CD4-positive, alpha-beta T cell treated with Interleukin-4 for 1 hour (primary cell): ENCODE data around the gene LRRTM4.
"Not testable (repeated sequence)": the region's sequence is repeated elsewhere in the genome, so short reads cannot be mapped to it uniquely, and the experiment has no call there.

Source experiments
- DNase-seq, 2 donors: peaks; one replicate each; pipeline ENCODE4 v3.0.0-alpha.2; 2020 to 2022

LRRTM4 gene

GRCh38 chr2:77155511-77155910, 366.7 kb downstream of the LRRTM4 start:
- DNase-seq: no peak

GRCh38 chr2:77149565-77149964, 372.6 kb downstream of the LRRTM4 start:
- no peak for DNase-seq

GRCh38 chr2:77147153-77147552, 375.0 kb downstream of the LRRTM4 start:
- no peak for DNase-seq

GRCh38 chr2:77144772-77145171, 377.4 kb downstream of the LRRTM4 start:
- no peak for DNase-seq

- no peak for DNase-seq
Measured at GRCh38 chr2:77142141-77142540, 380.0 kb downstream of the LRRTM4 start.

GRCh38 chr2:77128479-77128878, 393.7 kb downstream of the LRRTM4 start:
- DNase-seq: not testable (repeated sequence)

GRCh38 chr2:77127345-77127744, 394.8 kb downstream of the LRRTM4 start:
- DNase-seq: no peak

GRCh38 chr2:77121518-77121917, 400.7 kb downstream of the LRRTM4 start:
- no peak for DNase-seq

- DNase-seq: no peak
Measured at GRCh38 chr2:77119333-77119732, 402.8 kb downstream of the LRRTM4 start.

GRCh38 chr2:77108915-77109314, 413.3 kb downstream of the LRRTM4 start:
- no peak for DNase-seq

- no peak for DNase-seq
Measured at GRCh38 chr2:77105008-77105407, 417.2 kb downstream of the LRRTM4 start.

- no peak for DNase-seq
Measured at GRCh38 chr2:77104554-77104953, 417.6 kb downstream of the LRRTM4 start.

GRCh38 chr2:77102927-77103326, 419.2 kb downstream of the LRRTM4 start:
- no peak for DNase-seq

GRCh38 chr2:77101796-77102452, 420.3 kb downstream of the LRRTM4 start:
- DNase-seq: no peak

- DNase-seq: no peak
Measured at GRCh38 chr2:77099961-77100360, 422.2 kb downstream of the LRRTM4 start.

GRCh38 chr2:77095525-77095924, 426.7 kb downstream of the LRRTM4 start:
- not testable (repeated sequence) for DNase-seq

- no peak for DNase-seq
Measured at GRCh38 chr2:77095096-77095495, 427.1 kb downstream of the LRRTM4 start.

GRCh38 chr2:77088424-77088823, 433.8 kb downstream of the LRRTM4 start:
- DNase-seq: not testable (repeated sequence)

- no peak for DNase-seq
Measured at GRCh38 chr2:77087987-77088414, 434.2 kb downstream of the LRRTM4 start.

GRCh38 chr2:77086478-77086877, 435.7 kb downstream of the LRRTM4 start:
- DNase-seq: no peak

- DNase-seq: no peak
Measured at GRCh38 chr2:77086051-77086450, 436.1 kb downstream of the LRRTM4 start.

- DNase-seq: no peak
Measured at GRCh38 chr2:77085561-77085960, 436.6 kb downstream of the LRRTM4 start.

GRCh38 chr2:77081597-77081996, 440.6 kb downstream of the LRRTM4 start:
- no peak for DNase-seq

- DNase-seq: no peak
Measured at GRCh38 chr2:77064324-77064723, 457.9 kb downstream of the LRRTM4 start.

GRCh38 chr2:77054938-77055337, 467.2 kb downstream of the LRRTM4 start:
- DNase-seq: no peak
